Hematopoietic multipotent progenitor cell (in vitro differentiated cells): ENCODE data around the gene DDX46. TPM values are rescaled to one million over a fixed set of nuclear protein-coding genes. Genes with fewer than 3 reads are reported as not detected.
"Not testable (repeated sequence)": the region's sequence is repeated elsewhere in the genome, so short reads cannot be mapped to it uniquely, and the experiment has no call there.

Experiments used
- DNase-seq, 3 donors: peaks; one replicate each; pipeline ENCODE4 v3.0.0-alpha.2; 2011 to 2015; ENCODE audit warnings: low read depth in 2 of 3, low spot score in 2 of 3
- small RNA-seq: library from RNA; depleted of rRNA; stranded (forward); fragments of <200 nt; gene quantifications from one replicate; pipeline ENCODE3, GENCODE V24; 2012
- total RNA-seq: library from RNA; depleted of rRNA; stranded (reverse); fragments of >200 nt; gene quantifications from one replicate; pipeline ENCODE4 v1.2.3, GENCODE V29; 2012

The DDX46 gene
- total RNA-seq, 1 donor: 13.2 TPM

DNA sequence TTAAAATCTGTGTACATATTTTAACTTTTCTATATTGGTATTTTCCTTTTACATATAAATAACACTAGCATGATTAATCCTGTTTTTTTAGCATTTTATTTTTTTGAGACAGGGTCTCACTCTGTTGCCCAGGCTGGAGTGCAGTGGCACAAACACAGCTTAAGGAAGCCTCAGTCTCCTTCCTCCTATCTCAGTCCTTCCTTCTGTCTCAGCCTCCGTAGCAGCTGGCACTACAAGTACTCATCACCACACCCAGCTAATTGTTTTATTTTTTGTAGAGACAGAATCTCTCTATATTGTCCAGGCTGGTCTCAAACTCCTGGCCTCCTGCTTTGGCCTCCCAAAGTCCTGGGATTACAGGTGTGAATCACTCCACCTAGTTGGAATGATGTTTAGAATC is 85.7 kb downstream of the DDX46 start:
- no peak for DNase-seq

DNA sequence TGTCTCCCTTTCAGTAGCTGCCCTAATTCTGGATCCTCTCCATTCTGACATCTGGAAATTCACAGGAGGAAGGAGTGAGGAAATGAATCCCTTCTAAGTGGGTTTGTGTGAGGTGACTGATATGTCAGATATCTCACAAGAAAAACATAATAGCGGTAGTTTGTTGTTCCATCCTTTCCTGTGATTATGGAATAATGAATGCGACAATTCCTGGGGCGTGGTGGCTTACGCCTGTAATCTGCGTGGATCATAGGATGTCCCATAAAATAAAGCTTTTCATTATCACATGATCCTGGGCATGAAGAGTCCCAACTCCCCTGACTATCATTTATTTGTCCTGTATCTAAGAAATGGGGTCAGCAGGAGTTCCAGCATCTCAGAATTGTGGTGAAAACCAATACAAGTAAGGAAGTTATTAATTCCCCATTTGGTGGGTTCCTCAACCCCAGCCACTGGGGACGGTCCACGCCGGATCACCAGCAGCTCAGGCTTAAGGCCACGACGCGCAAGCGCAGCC is 86.8 kb downstream of the DDX46 start:
- peak in 1 of 3 donors; percentile 2 for DNase-seq

DNA sequence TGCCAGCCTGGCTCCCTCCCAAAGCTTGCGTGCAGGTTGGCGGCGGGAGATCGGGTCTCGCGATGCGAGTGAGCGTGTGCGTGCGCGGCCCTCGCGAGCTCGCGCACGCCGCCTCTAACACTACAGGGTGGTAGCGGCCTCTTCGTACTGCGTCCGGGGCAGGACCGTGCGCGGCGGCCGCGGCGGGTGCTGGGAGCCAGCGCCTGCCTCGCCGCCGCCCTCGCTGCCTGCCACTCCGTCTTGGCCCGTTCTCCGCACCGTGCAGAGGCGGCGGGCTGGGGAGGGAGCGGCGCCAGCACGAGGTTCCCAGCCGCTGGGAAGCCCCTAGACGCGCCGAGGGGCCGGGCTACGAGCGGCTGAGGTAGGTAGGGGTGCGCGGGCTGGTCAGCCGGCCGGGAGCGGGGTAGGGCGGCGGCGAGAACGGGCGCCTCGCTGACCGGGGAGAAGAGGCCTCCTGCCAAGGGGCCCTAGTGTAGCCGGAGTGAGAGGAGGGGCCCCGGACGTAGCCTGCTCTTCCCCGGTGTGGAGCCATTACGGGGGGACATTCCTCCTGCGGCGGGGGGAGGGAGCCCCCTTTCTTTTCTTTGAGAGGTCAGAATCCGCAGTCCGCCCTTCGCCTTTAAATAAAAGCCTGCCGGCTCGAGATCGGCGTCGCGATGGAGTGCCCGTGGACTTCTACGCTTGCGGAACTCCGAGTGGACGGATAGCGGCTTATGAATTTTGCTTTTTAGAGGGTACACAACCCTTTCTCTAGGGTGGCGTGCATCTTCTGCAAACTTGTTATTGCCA is 87.5 kb downstream of the DDX46 start, which contains the start of gene C5orf24:
TSS of gene C5orf24 (plus strand) at position 117 of the 789 bp plus-strand sequence. CDS start 8,933 bp downstream, outside the sequence.
- DNase-seq: peak; percentile 92 to 97 (median 96)

DNA sequence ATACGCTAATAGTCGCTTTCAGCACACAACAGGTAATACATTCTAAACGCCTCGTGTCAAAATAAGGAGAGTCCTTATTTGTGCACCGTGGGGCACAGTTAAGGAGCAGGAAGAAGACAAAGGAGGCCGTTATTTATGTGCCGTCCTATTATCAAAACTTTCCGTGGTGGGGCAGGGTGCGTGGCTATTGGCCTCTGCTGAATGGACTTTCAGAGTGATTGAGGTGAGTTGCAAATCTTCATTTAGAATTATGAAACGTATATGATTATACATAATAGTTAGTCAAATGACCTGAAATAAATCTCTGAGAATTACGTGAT is 88.0 kb downstream of the DDX46 start:
- peak in 1 of 3 donors; percentile 5 for DNase-seq

DNA sequence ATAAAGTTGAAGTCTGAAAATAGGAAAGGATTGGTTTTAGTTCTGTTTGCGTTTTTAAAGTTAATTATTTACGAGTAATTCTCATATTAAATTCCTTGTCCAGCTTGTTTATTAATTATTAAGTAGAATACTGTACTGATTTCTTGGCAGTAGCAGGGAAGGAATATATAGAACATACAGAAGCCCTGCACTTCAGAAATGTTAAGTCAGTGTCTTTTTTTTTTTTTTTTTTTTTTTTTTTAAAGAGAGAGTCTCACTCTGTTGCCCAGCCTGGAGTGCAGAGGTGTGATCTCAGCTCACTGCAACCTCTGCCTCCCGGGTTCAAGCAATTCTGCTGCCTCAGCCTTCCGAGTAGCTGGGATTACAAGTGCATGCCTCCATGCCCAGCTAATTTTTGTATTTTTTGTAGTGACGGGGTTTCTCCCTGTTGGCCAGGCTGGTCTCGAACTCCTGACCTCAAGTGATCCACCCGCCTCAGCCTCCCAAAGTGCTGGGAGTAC is 90.9 kb downstream of the DDX46 start:
- not testable (repeated sequence) for DNase-seq

DNA sequence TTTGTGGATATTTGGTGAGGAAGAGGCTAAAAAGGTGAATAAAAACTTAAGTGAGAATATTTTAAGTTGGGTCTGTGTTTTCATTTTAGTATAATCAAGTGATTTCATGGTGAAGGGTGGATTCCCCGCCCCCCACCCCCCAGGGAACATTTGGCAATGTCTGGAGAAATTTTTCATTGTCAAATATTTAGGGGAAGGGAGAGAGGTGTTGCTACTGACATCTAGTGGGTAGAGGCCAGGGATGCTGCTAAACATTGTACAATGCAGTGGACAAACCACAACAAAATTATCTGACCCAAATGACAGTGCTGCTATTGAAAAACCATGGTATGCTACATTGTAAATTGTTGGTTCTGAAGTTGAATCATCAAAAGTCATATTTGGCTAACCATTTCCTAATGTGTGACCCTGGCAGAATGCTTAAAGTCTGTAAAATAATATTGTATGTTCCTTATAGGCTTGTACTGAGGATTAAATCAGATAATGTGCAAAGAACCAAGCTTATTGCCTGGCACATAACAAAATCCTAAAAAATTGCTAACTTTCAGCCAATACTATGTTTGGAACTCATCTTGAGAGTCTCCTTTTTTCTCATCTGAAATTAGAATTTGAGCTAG is 92.8 kb downstream of the DDX46 start:
- DNase-seq: peak in 2 of 3 donors; percentile 25 to 37

DNA sequence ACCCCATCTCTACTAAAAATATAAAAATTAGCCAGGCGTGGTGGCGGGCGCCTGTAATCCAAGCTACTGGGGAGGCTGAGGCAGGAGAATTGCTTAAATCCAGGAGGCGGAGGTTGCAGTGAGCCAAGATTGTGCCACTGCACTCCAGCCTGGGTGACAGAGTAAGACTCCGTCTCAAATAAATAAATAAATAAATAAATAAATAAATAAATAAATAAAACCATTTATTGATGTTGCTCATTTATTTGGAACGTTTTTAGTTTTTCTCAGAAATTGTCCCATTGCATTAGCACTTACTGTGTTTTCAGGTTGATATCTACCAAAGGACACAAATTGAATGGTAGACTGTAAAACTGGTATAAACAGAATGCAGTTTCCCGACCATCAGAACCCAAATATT is 97.9 kb downstream of the DDX46 start:
- not testable (repeated sequence) for DNase-seq

DNA sequence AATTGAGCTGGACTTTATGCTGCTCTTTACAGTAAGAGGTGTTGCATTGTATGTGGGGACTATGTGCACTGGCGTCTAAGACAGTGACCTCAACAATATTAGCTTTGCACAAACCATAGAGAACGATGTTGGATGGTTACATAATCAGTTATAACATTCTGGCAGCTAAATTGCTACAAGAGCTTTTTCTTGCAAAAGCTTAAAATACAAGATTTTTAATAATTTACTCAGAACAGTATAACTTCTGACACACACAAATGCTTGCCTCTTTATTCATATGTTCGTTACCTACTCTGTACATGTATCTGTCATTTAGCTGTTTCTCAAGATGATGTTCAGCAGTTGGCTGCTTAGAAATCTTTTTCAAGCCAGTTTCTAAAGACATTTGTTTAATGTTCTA is 98.8 kb downstream of the DDX46 start:
- no peak for DNase-seq

DNA sequence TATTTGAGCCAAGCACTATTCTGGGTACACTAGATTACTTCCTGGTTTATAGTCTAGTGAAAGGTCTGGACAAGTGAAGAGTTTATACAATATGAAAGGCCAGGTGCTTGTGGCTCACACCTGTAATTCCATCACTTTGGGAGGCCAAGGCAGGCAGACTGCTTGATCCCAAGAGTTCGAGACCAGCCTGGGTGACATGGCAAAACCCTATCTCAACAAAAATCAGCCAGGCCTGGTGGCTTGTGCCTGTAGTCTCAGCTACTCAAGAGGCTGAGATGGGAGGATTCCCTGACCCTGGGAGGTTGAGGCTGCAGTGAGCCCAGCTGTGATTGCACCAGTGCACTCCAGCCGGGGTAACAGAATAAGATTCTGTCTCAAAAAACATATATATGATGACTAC is 106.1 kb downstream of the DDX46 start:
- no peak for DNase-seq

DNA sequence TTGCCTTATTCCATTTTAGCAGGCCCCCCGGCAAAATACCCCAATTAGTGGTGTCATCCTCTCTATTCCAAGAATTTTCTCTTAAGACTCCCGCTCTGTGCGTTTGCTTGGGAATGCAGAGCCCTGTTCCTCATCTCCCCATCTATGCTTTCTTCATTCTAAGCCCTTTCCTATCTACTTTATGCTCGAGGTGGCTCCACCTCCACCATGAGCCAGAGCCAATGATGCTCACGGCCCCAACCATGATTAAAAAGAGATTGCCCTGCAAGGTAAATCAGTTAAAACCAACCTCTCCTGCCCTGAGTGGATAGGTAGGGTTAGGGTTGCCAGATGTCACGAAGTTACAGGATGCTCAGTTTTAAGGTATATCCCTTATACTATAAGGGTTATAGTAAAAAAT is 114.9 kb downstream of the DDX46 start:
- DNase-seq: no peak

DNA sequence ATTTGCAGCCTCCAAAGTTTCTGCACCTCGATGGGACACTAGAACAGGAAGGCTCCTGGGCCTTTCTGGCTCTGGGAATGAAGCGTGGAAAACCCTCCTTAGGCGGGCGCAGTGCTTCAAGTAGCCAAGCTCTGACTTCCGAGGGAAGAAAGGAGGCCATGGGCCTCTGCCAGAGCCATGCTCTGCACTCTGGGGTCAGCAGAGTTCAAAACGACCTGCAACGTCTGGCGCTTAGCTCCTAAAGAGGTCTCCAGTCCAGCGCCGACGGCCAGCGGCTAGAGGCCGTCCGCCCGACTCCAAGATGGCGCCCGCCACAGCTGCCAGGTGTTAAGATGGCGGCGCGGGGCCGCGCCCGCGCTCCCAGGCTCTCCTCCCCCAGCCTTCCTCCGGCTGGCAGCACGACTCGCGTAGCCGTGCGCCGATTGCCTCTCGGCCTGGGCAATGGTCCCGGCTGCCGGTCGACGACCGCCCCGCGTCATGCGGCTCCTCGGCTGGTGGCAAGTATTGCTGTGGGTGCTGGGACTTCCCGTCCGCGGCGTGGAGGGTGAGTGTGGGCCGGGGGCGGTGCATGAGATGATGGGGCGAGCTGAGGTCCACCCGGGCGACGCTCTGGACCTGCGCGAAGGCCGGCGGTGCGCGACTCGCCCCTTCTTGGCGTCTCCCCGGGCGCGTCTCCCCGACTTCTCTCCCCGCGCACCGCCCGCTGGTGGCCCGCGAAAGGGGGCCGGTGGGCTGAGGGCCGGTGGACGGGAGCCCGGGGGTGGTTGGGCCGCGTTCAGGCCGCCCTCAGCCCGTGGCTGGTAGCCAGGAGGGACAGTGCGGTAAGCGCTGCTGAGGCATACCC is 115.6 kb downstream of the DDX46 start, which contains the start of gene TXNDC15:
TSS of gene TXNDC15 (plus strand) at position 385 of the 844 bp plus-strand sequence. CDS start at position 442, 57 bp downstream.
- DNase-seq: peak; percentile 74 to 84 (median 81)

DNA sequence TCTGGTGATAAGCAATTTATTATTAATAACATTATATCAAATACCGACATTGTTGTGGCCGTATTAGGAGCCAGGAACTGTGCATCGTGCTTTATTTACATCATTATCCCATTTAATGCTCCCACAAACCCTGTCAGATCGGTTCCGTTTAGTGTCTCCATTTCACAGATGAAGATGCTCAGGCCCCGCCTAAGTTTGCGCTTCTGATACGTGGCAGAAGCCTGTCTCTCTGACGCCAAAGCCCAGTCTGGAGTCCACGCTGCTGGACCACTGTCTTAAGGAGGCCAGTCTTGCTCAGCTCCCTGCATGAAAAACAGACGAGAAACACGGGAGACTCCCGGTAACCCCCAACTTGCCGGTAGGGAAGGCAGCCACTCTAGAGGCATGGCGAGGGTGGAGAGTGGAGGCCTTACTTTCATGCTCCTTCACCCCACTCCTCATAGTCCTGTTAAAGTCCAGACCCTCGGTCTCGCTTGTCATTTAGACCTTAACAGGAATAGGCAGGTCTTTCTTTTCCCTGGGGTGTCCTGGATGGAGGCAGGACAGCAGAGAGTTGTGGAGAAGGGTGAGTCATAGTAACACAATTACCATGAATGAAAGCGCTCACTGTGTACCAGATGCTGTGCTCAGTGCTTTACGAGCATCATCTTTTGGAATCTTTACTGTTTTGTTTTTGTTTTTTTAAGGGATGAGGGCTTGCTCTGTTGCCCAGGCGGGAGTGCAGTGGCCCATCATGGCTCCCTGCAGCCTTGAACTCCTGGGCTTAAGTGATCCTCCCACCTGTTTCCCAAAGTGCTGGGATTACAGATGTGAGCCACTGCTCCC is 116.5 kb downstream of the DDX46 start:
- DNase-seq: peak in 2 of 3 donors; percentile 13 to 15

DNA sequence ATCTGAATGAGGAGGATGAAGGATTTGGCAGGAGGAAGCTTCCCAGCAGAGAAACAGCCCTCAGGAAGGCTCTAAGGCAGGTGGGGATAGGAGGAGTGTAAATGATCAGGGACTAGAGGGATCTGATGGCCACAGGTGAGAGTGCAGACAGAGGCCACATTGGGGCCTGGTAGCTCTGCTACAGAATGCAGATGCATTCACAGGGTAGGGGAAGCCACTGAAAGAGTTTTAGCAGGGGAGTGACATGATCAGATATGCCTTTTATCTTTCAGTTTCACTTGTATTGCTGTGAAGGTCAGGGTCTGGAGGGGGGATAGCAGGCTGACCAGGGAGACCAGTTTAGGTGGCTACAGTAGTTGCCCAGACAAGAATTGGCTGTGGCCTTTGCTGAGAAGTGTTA is 118.6 kb downstream of the DDX46 start:
- DNase-seq: no peak

DNA sequence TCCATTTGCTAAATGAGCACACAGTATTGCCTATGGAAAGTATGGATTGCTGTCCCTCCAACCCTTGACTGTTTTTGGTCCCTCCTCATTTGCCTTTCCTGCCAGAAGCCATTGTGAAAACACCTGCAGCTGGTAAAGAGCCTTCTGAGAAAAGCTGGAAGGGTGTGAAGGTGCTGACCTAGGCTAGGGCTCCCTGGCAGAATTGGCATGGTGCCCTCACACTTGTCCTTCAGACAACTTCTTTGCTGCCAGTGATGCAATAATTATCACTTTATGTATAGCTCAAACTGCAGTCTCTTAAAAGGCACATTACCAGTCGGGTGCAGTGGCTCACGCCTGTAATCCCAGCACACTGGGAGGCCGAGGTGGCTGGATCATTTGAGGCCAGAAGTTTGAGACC is 119.8 kb downstream of the DDX46 start:
- DNase-seq: no peak

DNA sequence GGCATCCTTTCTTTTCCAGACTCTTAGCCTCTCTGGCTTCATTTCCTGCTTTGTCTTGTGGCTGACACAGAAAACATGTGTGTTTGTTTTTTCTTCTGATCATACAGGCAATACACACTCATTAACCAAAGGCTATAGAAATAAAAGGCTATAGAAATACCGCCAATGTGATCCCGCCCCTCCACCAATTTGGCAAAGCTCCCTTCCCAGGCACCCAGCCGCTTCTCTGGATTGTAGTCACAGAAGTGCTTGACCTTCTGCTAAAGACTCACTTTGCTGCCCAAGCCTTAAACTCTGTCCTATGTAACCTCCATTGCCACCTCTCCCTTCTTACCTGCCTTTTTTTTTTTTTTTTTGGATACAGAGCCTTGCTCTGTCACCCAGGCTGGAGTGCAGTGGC is 120.9 kb downstream of the DDX46 start:
- no peak for DNase-seq

Small RNA genes lying within 50 kb of the gene (small RNA-seq; reads per million reads assigned to genes)
- gene RNU6-757P: not detected

Other genes starting within 250 kb of the DDX46 start
- gene JADE2, start 233.1 kb upstream of the DDX46 start, total RNA-seq: 74.1 TPM
- 10.8 TPM for gene SAR1B, start 126.0 kb upstream of the DDX46 start, total RNA-seq
- gene SEC24A, start 110.0 kb upstream of the DDX46 start, total RNA-seq: 7.3 TPM
- 28.5 TPM for gene CAMLG, start 20.2 kb upstream of the DDX46 start, total RNA-seq
- gene C5orf24, start 87.2 kb downstream of the DDX46 start, total RNA-seq: 15.3 TPM
- 87.8 TPM for gene TXNDC15, start 115.6 kb downstream of the DDX46 start, total RNA-seq
- gene PCBD2, start 146.4 kb downstream of the DDX46 start, total RNA-seq: 5.9 TPM
- gene CATSPER3, start 209.1 kb downstream of the DDX46 start, total RNA-seq: 0.27 TPM